ENCODE measurements around the gene PDCL2. TPM values are rescaled to one million over a fixed set of nuclear protein-coding genes. Genes with fewer than 3 reads are reported as not detected.

Gene PDCL2
- total RNA-seq, 2 donors from 2014 or later, result not detected

GRCh38 chr4:55512077-55512476, 80.0 kb downstream of the PDCL2 start:
- no peak for DNase-seq
- TF ChIP-seq POLR2A (IDR thresholded peaks at IDR 0.05), result no peak
- 96 to 100% methylated on average over 1 of the region's 1 CpG for WGBS, 2 donors
- Histone ChIP-seq H3K36me3 (replicated peaks in 1 of 2; ENCODE audit: insufficient read depth in 1 of 2, low read depth in 2 of 2) (peaks cover 0 to 2% of the 10 kb centered on the region in 2 donors), H3K4me1 (no peaks in the 10 kb centered on the region), H3K27ac (no peak overlapping the region), H3K9me3 (no peaks in the 10 kb centered on the region), H3K27me3 (no peaks in the 10 kb centered on the region), H3K4me3 (no peak overlapping the region)
- ATAC-seq, result no peak
- intact Hi-C loops (cut with DNase I), result no loop called here

- Histone ChIP-seq H3K4me3 (no peak overlapping the region), H3K36me3 (replicated peaks in 1 of 2; ENCODE audit: insufficient read depth in 1 of 2, low read depth in 2 of 2) (peaks cover 0 to 2% of the 10 kb centered on the region in 2 donors), H3K27me3 (no peaks in the 10 kb centered on the region), H3K4me1 (no peaks in the 10 kb centered on the region), H3K27ac (no peak overlapping the region), H3K9me3 (no peaks in the 10 kb centered on the region)
- DNase-seq (no peak), ATAC-seq (no peak)
- intact Hi-C loops (cut with DNase I), result no loop called here
- TF ChIP-seq POLR2A (IDR thresholded peaks at IDR 0.05) (no peak), CTCF (IDR thresholded peaks at IDR 0.05) (no peak)
Observed at GRCh38 chr4:55510685-55511084, 81.4 kb downstream of the PDCL2 start.

- TF ChIP-seq CTCF (IDR thresholded peaks at IDR 0.05), result no peak
- no peak for TF ChIP-seq POLR2A (IDR thresholded peaks at IDR 0.05)
- DNase-seq (no peak), ATAC-seq (no peak)
- intact Hi-C loops (cut with DNase I), result no loop called here
- Histone ChIP-seq H3K27me3 (no peaks in the 10 kb centered on the region), H3K27ac (no peak overlapping the region), H3K4me1 (no peaks in the 10 kb centered on the region), H3K9me3 (no peaks in the 10 kb centered on the region), H3K36me3 (replicated peaks in 1 of 2; ENCODE audit: insufficient read depth in 1 of 2, low read depth in 2 of 2) (peaks cover 0 to 2% of the 10 kb centered on the region in 2 donors), H3K4me3 (no peak overlapping the region)
- WGBS, 2 donors, result 46 to 71% methylated on average over 3 of the region's 3 CpGs
Observed at GRCh38 chr4:55509266-55509665, 82.8 kb downstream of the PDCL2 start.

GRCh38 chr4:55507612-55508011, 84.4 kb downstream of the PDCL2 start:
- no peaks in the 10 kb centered on the region for H3K27me3 ChIP-seq
- intact Hi-C loops (cut with DNase I), result no loop called here
- no peaks in the 10 kb centered on the region for H3K9me3 ChIP-seq
- TF ChIP-seq CTCF (IDR thresholded peaks at IDR 0.05) (no peak), POLR2A (IDR thresholded peaks at IDR 0.05) (no peak)
- WGBS, 2 donors, result 81 to 95% methylated on average over 1 of the region's 1 CpG
- no peaks in the 10 kb centered on the region for H3K4me1 ChIP-seq
- no peak overlapping the region for H3K27ac ChIP-seq
- DNase-seq (no peak), ATAC-seq (no peak)
- H3K4me3 ChIP-seq, result no peak overlapping the region
- H3K36me3 ChIP-seq (replicated peaks in 1 of 2; ENCODE audit: insufficient read depth in 1 of 2, low read depth in 2 of 2), result peaks cover 0 to 2% of the 10 kb centered on the region in 2 donors

Other genes starting within 250 kb of the PDCL2 start
- 10 to 100 TPM in 1 of 2 donors, 1 to 10 TPM in 1; 6.7 to 11.5 TPM for gene SRD5A3, start 246.0 kb downstream of the PDCL2 start, total RNA-seq
- 100 to 1,000 TPM in 1 of 2 donors, 10 to 100 TPM in 1; 90.5 to 308 TPM for gene TMEM165, start 196.3 kb downstream of the PDCL2 start, total RNA-seq
- gene CLOCK, start 45.3 kb downstream of the PDCL2 start, total RNA-seq, result 10 to 100 TPM in 1 of 2 donors, 1 to 10 TPM in 1; 6.3 to 13.7 TPM
- not detected for gene NMU, start 44.1 kb upstream of the PDCL2 start, total RNA-seq
- not detected for gene EXOC1L, start 227.5 kb upstream of the PDCL2 start, total RNA-seq

Data from body of pancreas (tissue), 4 donors.